NB4 (cell line): ENCODE measurements around the gene CXCL8.

Experiments used
- DNase-seq: peaks from one replicate; pipeline ENCODE4 v3.0.0; 2010; ENCODE audit warnings: low read depth
- H3K4me3 ChIP-seq: one replicate; pipeline ENCODE4 v1.5.1; 2011; ENCODE audit warnings: mild to moderate bottlenecking, low read depth, low read length, moderate library complexity
- MYC ChIP-seq: IDR thresholded peaks from 2 replicates; pipeline ENCODE4 v1.6.1; 2011; ENCODE audit warnings: low read depth, low read length
- POLR2A ChIP-seq: IDR thresholded peaks from 2 replicates; pipeline ENCODE4 v1.6.1; 2011; ENCODE audit warnings: mild to moderate bottlenecking; ENCODE audit not compliant: insufficient read length; ENCODE audit errors: extremely low read depth
- TF ChIP-seq, protein P1 (sequence below): IDR thresholded peaks from one replicate; pipeline ENCODE4 v1.5.1; 2012; ENCODE audit warnings: low read depth, low read length
- TF ChIP-seq, protein P2 (sequence below): IDR thresholded peaks from 2 replicates; pipeline ENCODE4 v1.6.1; 2011; ENCODE audit warnings: low read depth, low read length

The CXCL8 gene

DNA sequence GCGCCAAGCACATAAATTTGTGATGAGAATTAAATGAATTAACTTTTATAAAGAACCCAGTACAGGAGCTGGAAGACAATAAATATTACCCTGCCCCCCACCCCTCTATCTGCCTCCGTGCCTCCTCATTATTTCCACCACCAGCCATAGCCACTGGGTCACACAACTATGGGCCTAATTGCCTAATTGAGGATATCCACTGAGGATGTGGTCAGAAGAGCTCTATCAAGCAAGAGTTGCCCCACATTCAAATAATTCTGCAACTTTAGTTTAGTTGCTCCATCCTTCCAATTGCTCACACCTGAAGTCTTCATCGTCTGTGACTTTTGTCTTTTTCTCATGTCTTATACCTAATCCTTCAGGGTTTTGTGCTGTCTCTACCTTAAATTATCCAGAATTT, 9.5 kb upstream of the CXCL8 start:
- TF ChIP-seq, protein P1, sequence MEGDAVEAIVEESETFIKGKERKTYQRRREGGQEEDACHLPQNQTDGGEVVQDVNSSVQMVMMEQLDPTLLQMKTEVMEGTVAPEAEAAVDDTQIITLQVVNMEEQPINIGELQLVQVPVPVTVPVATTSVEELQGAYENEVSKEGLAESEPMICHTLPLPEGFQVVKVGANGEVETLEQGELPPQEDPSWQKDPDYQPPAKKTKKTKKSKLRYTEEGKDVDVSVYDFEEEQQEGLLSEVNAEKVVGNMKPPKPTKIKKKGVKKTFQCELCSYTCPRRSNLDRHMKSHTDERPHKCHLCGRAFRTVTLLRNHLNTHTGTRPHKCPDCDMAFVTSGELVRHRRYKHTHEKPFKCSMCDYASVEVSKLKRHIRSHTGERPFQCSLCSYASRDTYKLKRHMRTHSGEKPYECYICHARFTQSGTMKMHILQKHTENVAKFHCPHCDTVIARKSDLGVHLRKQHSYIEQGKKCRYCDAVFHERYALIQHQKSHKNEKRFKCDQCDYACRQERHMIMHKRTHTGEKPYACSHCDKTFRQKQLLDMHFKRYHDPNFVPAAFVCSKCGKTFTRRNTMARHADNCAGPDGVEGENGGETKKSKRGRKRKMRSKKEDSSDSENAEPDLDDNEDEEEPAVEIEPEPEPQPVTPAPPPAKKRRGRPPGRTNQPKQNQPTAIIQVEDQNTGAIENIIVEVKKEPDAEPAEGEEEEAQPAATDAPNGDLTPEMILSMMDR, result no peak
- TF ChIP-seq, protein P2, sequence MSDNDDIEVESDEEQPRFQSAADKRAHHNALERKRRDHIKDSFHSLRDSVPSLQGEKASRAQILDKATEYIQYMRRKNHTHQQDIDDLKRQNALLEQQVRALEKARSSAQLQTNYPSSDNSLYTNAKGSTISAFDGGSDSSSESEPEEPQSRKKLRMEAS, result no peak
- TF ChIP-seq POLR2A, result no peak
- no peak for TF ChIP-seq MYC
- no peak overlapping the region for H3K4me3 ChIP-seq
- peak; percentile 88 for DNase-seq

DNA sequence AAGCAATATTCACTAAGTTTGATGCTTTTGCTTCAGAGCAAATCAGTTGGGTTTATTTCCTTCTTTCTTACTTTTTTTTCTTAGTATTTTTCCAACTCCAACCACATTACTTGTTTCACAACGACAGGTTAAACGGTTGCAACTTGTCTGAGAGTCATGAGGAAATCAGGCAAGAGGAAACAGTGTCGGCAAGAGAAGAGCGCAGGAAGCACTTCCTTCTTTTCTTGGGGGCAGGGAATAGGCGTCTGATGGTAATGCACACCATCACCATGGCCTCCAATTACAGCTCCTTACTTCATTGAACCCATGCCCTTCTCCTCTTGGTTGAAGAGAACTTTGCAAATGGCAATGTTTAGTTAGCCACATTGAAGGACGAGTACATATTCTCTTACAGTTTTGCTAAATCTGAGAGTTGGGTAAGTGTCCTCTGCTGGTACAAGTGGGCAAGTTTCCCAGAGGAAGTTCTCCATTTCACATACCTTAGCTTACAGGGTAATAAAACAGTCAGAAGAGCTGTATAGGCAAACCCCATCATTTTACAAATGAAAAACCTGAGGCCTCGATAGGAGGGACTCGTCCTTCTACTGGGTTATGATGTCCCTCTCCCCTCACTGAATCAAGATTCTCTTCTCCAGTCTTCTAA, 8.3 kb upstream of the CXCL8 start:
- TF ChIP-seq MYC (no peak), POLR2A (no peak)
- TF ChIP-seq, protein P1, result no peak
- TF ChIP-seq, protein P2, result no peak
- H3K4me3 ChIP-seq, result no peak overlapping the region
- DNase-seq, result peak; percentile 89

DNA sequence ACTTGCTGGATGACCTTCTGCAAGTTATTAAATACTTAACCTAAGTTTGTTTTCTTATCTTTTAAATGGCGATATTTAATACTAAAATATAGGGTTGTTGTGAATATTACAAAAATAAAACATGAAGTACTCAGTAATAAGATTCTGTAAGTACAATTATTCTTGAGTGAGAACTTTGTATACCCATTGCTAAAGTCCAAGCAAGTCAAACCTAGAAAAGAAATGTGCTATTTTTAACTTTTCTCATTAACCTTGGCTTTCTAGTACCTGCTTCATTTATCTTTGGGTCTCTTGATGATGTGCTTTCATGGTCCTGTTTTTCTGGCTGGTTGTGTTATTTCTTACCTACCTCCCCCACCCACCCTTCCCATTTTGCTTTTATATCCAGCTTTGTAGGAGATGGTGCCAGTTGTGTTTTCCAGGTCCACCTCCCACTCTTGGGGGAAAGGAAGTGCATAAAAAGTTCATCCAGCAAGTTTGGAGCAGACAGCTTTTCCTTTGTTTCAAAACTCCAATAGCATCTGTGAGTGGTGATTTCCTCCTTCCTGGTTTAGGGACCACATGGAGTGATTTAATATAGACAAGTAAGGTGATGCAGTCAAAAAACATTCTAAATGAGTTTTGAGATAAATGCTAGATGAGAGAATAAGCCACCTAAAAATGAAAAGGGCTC, 7.5 kb upstream of the CXCL8 start:
- no peak overlapping the region for H3K4me3 ChIP-seq
- no peak for DNase-seq
- TF ChIP-seq, protein P1, result no peak
- TF ChIP-seq, protein P2, result no peak
- TF ChIP-seq POLR2A (no peak), MYC (no peak)

DNA sequence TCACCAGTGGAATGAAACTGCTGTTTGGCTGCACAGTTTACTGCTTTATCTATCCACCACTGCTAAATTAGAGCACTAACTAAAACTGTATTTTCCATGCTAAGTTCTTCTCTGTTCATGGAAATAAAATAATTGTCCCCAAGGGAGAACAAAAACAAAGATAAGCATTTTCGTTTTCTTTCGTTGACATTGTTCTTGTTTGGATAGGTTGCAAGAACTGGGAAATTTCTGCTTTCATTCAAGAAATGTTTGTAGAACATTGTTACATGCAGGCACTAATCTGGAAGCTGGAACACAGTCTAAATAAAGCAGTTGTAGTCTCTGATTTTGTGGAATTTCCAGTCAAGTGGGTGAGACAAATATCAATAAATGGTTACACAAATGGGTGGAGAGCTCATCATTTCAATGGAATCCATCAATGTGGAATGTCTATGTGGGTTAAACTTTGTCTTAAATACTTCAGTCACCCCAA, 5.8 kb upstream of the CXCL8 start:
- TF ChIP-seq MYC, result no peak
- TF ChIP-seq, protein P1, result no peak
- TF ChIP-seq POLR2A, result no peak
- TF ChIP-seq, protein P2, result no peak
- no peak for DNase-seq

DNA sequence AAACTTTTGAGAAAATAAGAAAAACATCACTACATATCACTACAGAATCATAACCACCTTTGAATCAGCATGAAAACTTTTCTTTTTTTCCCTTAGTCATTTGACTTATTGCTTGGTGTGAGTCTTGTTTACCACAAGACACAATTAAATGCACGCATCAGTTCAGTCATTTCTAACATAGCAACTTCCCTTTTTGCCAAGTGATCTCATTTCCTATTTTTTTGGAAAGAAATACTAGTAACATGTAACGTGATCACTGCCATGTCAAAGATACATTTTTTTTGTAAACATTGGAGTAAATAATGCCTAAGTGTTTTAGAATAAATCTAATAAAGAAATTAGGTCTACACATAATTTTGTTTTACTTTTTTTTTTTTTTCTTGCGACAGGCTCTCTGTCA, 5.1 kb upstream of the CXCL8 start:
- DNase-seq, result peak; percentile 88
- TF ChIP-seq, protein P2, result peak; percentile 37; the same call in 1 of the 2 replicates
- TF ChIP-seq, protein P1, result no peak
- no peak overlapping the region for H3K4me3 ChIP-seq

More for the DNA sequence above, 5.8 kb upstream of the CXCL8 start:
- H3K4me3 ChIP-seq, result no peak overlapping the region
